Measurements from ENCODE around the gene CUL3. TPM values are rescaled to one million over a fixed set of nuclear protein-coding genes. Genes with fewer than 3 reads are reported as not detected.

The CUL3 gene
- total RNA-seq, 1 experiment from 2014 or later: 86.2 TPM

GRCh38 chr2:224556381-224556780 is 28.8 kb downstream of the CUL3 start:
- CTCF ChIA-PET: no interaction called here
- Mint-ChIP-seq H3K4me1 (peaks cover 30% of the 10 kb centered on the region), H3K4me3 (no peak overlapping the region), H3K36me3 (no peaks in the 10 kb centered on the region), H3K27me3 (ENCODE audit: low read depth) (no peaks in the 10 kb centered on the region), H3K27ac (peak overlapping the region; percentile 38; the same call in 1 of the 2 replicates), H3K9me3 (no peaks in the 10 kb centered on the region)
- TF ChIP-seq SOX15 (CRISPR knock-in tag; IDR thresholded peaks at IDR 0.05) (no peak), TEAD1 (CRISPR knock-in tag; IDR thresholded peaks at IDR 0.05) (no peak), ZNF317 (CRISPR knock-in tag; IDR thresholded peaks at IDR 0.05; ENCODE audit: borderline replicate concordance, low read depth) (no peak), FOXK1 (CRISPR knock-in tag; IDR thresholded peaks at IDR 0.05) (no peak), CREM (CRISPR knock-in tag; IDR thresholded peaks at IDR 0.05) (no peak), TP53 (CRISPR knock-in tag; IDR thresholded peaks at IDR 0.05) (no peak)
- ATAC-seq (no peak), DNase-seq (ENCODE audit: low spot score) (no peak)
- POLR2A ChIA-PET: no interaction called here

GRCh38 chr2:224555823-224556366 is 29.3 kb downstream of the CUL3 start:
- ATAC-seq (no peak), DNase-seq (ENCODE audit: low spot score) (no peak)
- Mint-ChIP-seq H3K9me3 (no peaks in the 10 kb centered on the region), H3K27ac (peak overlapping the region; percentile 38; the same call in 1 of the 2 replicates), H3K27me3 (ENCODE audit: low read depth) (no peaks in the 10 kb centered on the region), H3K4me1 (peaks cover 30% of the 10 kb centered on the region), H3K4me3 (no peak overlapping the region), H3K36me3 (no peaks in the 10 kb centered on the region)
- POLR2A ChIA-PET: no interaction called here
- CTCF ChIA-PET: no interaction called here
- TF ChIP-seq MXD4 (CRISPR knock-in tag; IDR thresholded peaks at IDR 0.05; ENCODE audit: borderline replicate concordance): no peak
- no peak for TF ChIP-seq JAZF1 (CRISPR knock-in tag; IDR thresholded peaks at IDR 0.05)
- no peak for TF ChIP-seq TEAD1 (CRISPR knock-in tag; IDR thresholded peaks at IDR 0.05)
- no peak for TF ChIP-seq EMX1 (CRISPR knock-in tag; IDR thresholded peaks at IDR 0.05)
- TF ChIP-seq HMGA2 (CRISPR knock-in tag; IDR thresholded peaks at IDR 0.05): no peak
- no peak for TF ChIP-seq ZNF396 (CRISPR knock-in tag; IDR thresholded peaks at IDR 0.05; ENCODE audit: borderline replicate concordance)
- no peak for TF ChIP-seq RELA (CRISPR knock-in tag; IDR thresholded peaks at IDR 0.05; ENCODE audit: borderline replicate concordance)
- TF ChIP-seq JUN (CRISPR knock-in tag; IDR thresholded peaks at IDR 0.05): no peak
- TF ChIP-seq CDX4 (CRISPR knock-in tag; IDR thresholded peaks at IDR 0.05; ENCODE audit: borderline replicate concordance): no peak

GRCh38 chr2:224552771-224553170 is 32.4 kb downstream of the CUL3 start:
- Mint-ChIP-seq H3K4me3 (no peak overlapping the region), H3K27ac (no peak overlapping the region), H3K27me3 (ENCODE audit: low read depth) (no peaks in the 10 kb centered on the region), H3K9me3 (no peaks in the 10 kb centered on the region), H3K36me3 (no peaks in the 10 kb centered on the region), H3K4me1 (peaks cover 38% of the 10 kb centered on the region)
- ChIA-PET CTCF (no interaction called here), POLR2A (no interaction called here)
- ATAC-seq (no peak), DNase-seq (ENCODE audit: low spot score) (no peak)
- no peak for TF ChIP-seq CDX4 (CRISPR knock-in tag; IDR thresholded peaks at IDR 0.05; ENCODE audit: borderline replicate concordance)

GRCh38 chr2:224551693-224552092 is 33.5 kb downstream of the CUL3 start:
- no peak for DNase-seq (ENCODE audit: low spot score)
- Mint-ChIP-seq H3K27ac (no peak overlapping the region), H3K9me3 (no peaks in the 10 kb centered on the region), H3K4me1 (peaks cover 41% of the 10 kb centered on the region), H3K27me3 (ENCODE audit: low read depth) (no peaks in the 10 kb centered on the region), H3K4me3 (no peak overlapping the region), H3K36me3 (no peaks in the 10 kb centered on the region)
- CTCF ChIA-PET: no interaction called here
- TF ChIP-seq NR3C1 (CRISPR knock-in tag; conservative IDR thresholded peaks at IDR 0.05; ENCODE audit: low read depth) (no peak), ZNF423 (CRISPR knock-in tag; IDR thresholded peaks at IDR 0.05) (no peak), ZNF138 (CRISPR knock-in tag; conservative IDR thresholded peaks at IDR 0.05) (no peak), ZNF425 (CRISPR knock-in tag; conservative IDR thresholded peaks at IDR 0.05) (no peak), NR2C2 (CRISPR knock-in tag; IDR thresholded peaks at IDR 0.05) (no peak), ETV6 (CRISPR knock-in tag; IDR thresholded peaks at IDR 0.05) (no peak), JUN (CRISPR knock-in tag; IDR thresholded peaks at IDR 0.05) (no peak), ZNF232 (CRISPR knock-in tag; IDR thresholded peaks at IDR 0.05) (no peak), RORB (CRISPR knock-in tag; IDR thresholded peaks at IDR 0.05) (no peak), ATF2 (CRISPR knock-in tag; IDR thresholded peaks at IDR 0.05; ENCODE audit: borderline replicate concordance, low read depth) (no peak), EMX1 (CRISPR knock-in tag; IDR thresholded peaks at IDR 0.05) (no peak), SP1 (CRISPR knock-in tag; conservative IDR thresholded peaks at IDR 0.05) (no peak)
- no peak for ATAC-seq
- POLR2A ChIA-PET: interaction anchor here (0.7 kb wide), 1 partner anchor 55 kb away, joined by 5 read pairs; no protein-coding TSS in a partner anchor

Measured in WTC11 (cell line).